GM12875 (cell line): ENCODE measurements around the gene PRKCZ.
A peak's percentile ranks its signal among the peaks of the same experiment; 100 is the strongest.

Experiments
- H3K4me3 ChIP-seq: one replicate; pipeline ENCODE4 v1.5.1; 2011; ENCODE audit warnings: low read depth, low read length, control low read depth
- TF ChIP-seq, protein P1 (sequence below): IDR thresholded peaks from 2 replicates; pipeline ENCODE4 v1.5.1; 2011; ENCODE audit warnings: low read depth, mild to moderate bottlenecking, control low read depth, inconsistent platforms, low read length, moderate library complexity, borderline replicate concordance; ENCODE audit not compliant: insufficient read depth

PRKCZ gene

DNA sequence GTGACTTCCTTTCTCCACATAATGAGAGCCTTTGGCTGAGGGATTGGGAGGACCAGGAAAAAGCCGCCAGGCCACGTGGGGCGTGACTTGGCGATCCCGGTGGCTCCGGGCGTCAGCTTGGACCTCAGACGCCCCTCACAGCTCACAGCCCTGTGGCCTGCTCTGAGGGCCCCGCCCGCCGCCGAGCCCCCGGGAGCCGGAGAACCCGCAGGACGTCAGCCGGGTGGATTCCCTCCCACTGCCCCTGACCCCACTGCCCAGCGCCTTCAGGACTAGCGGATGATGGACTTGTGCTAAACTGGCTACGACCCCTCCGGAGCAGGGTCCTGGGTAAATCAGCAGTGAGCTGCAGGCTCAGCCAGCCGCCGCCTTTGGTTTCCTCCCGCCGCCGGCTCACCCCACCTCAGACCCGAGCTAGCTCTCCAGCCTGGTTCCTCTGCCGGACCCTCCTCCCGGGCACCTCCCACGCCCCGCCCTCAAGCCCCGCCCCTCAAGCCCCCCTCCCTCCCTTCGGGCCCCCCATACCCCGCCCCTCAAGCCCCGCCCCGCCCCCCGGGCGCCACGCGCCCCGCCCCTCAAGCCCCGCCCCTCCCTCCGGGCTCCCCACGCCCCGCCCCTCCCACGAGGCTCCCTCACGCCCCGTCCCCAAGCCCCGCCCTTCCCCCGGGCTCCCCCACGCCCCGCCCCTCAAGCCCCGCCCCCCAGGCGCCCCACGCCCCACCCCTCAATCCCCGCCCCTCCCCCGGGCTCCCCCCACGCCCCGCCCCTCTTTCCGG, 154.4 kb downstream of the PRKCZ start:
- peak overlapping the region; percentile 31 for H3K4me3 ChIP-seq
- TF ChIP-seq, protein P1, sequence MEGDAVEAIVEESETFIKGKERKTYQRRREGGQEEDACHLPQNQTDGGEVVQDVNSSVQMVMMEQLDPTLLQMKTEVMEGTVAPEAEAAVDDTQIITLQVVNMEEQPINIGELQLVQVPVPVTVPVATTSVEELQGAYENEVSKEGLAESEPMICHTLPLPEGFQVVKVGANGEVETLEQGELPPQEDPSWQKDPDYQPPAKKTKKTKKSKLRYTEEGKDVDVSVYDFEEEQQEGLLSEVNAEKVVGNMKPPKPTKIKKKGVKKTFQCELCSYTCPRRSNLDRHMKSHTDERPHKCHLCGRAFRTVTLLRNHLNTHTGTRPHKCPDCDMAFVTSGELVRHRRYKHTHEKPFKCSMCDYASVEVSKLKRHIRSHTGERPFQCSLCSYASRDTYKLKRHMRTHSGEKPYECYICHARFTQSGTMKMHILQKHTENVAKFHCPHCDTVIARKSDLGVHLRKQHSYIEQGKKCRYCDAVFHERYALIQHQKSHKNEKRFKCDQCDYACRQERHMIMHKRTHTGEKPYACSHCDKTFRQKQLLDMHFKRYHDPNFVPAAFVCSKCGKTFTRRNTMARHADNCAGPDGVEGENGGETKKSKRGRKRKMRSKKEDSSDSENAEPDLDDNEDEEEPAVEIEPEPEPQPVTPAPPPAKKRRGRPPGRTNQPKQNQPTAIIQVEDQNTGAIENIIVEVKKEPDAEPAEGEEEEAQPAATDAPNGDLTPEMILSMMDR = no peak

DNA sequence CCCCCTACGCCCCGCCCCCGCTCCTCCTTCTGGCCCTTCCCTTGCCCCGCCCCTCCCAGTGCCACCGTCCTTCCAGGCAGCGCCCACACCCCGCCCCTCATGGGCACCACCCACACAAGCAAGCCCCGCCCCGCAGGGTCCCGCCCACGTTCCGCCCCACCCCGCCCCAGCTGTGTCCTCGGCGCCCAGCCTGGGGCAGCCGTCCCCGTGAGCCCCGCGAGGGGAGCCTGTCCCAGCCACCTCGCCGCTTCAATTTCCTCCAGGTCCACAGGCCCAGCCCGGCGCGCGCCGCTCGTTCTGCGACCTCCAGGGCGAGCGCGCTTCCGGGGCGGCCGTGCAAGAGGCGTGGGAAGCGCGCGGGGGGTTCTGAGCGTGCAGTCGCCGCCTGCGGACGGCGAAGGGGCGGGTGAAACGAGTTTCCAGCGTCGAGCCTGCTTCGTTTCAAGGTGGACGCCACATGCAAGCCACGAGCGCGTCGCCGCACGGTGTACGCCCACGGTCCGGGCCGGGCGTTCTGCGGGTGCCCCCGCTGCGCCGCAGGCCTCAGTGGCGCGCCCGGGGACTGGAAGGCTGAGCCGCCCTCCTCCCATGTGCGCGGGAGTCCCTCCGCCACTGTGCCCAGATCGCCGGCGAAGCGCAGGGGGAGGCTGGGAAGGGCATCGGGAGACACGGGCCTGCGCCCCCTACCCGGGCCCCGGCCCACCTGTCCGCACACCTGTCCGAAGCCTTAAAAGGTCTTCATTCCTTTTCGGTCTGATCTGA, 155.2 kb downstream of the PRKCZ start:
- TF ChIP-seq, protein P1 = no peak
- H3K4me3 ChIP-seq = peak overlapping the region; percentile 49

DNA sequence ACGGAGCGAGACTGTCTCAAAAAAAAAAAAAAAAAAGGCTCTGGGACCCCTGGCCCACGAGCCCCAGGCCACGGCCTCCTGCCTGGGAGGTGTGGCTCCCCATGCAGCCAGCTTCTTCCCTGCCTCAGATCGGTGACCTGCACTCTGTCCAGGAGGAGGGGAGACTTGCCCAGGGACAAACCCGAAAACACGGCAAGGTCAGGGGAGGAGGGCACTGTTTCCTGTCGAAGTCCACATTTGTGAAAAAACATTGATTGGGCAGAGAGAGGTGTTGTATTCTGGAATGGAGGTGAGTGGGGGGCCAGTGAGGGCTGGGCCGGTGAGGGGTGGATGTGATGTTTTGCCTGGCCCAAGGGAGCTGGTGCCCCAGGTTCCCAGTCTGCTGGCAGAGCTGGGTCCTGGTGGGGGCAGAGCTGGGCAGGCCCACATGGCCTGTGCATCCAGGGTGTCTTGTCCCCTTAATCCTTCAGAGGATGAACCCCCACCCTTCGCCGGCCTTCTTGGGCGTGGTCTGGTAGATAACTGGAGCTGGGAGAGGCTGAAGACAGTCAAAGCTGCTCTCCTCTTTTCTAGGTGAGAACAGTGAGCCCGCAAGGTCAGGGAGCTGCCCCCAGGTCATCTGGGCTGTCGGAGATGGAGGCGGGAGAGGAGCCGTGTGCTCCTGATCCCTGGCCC, 156.7 kb downstream of the PRKCZ start:
- TF ChIP-seq, protein P1 = no peak
- H3K4me3 ChIP-seq = no peak overlapping the region

DNA sequence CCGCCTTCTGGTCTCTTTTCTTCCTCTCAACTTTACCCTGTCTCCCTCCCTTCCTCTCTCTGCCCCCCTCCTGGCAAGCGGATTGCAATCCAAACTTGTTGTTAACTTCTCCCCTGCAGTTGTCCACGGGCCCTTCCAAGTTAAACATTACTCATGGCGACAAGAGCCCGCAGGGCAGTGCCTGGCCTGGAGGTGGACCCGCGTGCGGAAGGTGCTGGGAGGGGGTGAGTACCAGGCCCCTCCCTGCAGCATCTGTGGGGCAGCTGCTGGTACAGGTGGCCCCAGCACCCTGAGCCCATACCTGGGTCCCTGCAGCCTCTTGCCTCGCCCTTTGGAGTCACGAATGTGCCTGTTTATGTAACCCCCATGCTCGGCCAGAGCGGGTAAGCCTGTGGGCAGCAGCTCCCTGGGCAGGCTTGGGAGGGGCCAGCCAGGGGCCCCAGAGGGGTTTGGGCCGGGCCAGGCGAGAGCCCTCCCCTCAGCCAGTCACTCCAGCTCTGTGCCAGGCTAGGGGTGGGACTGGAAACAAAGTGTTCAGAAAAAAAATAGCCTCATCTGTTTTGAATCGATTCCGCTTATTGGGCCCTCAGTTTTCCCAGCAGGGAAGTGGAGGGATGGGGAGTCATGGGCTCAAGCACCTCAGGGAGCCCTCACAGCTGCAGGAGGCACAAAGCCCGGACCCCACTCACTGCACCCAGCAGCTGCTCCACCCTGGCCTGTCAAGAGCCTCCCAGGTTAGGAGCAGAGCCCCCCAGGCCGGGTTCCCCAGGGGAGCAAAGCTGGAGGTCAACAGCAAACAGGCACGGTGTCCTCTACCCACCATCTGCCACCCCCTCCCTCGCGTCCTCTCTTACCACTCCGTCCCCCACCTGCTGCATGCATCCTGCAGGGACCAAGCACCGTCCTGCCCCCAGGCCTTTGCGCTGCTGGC, 158.4 kb downstream of the PRKCZ start:
- TF ChIP-seq, protein P1 = no peak
- no peak overlapping the region for H3K4me3 ChIP-seq

DNA sequence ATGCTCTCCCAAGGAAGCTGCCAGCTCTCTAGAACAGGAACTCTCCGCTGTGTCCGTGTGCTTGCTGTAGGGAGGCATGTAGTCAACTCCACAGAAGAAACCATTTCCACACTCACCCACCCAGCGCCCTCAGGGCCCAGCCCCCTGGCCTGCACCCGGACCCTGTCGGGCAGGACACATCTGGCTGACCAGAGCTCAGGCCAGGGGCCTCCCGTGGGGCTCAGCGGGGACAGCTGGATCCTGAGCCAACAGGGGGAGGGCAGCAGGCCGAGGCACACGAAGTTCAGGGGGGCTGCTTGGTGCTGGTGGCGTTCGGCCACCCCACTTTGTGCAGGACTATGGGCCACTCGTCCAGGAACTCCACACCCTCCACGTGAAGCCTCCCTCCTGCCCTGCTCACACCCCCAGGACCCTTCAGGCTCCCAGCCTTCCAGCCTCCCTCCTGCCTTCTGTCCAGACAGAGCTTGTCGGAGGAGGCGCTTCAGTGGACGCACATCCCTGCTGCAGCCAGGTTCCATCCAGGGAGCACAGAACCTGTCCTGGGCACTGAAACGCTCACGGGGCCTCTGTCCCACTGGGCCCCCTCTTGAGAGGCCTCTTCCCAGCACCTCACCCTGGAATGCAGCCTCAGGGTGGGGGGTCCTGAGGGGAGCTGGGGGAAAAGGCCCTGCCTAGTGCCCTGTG, 159.3 kb downstream of the PRKCZ start:
- TF ChIP-seq, protein P1 = no peak

DNA sequence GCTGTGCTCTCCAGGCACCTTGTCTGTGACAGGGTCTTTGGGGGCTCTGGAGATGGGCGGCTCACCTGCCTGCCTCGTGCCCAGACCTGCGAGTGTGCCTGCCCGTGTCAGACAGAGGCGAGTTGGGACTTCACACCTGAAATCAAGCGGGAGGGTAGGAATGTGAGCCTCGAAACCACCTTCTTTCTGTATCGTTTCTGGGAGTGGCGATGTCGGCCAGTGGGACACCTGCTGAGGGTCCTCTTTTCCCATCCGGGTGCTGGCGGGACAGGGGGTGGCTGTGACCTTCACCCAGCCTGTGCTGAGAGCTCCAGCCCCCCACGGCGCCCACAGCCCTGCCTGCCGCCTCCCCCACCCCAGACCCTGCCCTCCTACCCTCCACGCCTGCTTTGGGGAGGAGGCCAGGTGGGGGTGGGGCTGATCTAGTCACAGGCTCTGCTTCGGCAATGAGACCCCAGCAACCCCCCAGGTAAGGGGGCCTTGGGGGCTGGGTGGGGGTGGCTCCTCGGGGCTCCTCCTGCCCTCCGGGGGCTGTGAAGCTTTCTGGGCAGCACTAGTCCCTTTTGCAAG, 160.0 kb downstream of the PRKCZ start:
- TF ChIP-seq, protein P1 = no peak
- no peak overlapping the region for H3K4me3 ChIP-seq

More for the DNA sequence above, 159.3 kb downstream of the PRKCZ start:
- H3K4me3 ChIP-seq = no peak overlapping the region
